Tongue (tissue), 2 donors: ENCODE data around the gene CCNF. TPM values are rescaled to one million over a fixed set of nuclear protein-coding genes. Genes with fewer than 3 reads are reported as not detected.

ENCODE experiments used
- DNase-seq: peaks from one replicate; pipeline ENCODE4 v3.0.0-alpha.2; 2015
- total RNA-seq: library from RNA; depleted of rRNA; stranded (reverse); fragments of >200 nt; gene quantifications from one replicate; pipeline ENCODE4 v1.2.3, GENCODE V29; 2014

Gene CCNF
- total RNA-seq, 1 donor from 2014 or later: 9.3 TPM

- DNase-seq: no peak
These were observed 56.7 kb downstream of the CCNF start for GRCh38 chr16:2485811-2486507.

GRCh38 chr16:2486645-2487516 lies 57.6 kb downstream of the CCNF start:
- DNase-seq: peak; percentile 60

- no peak for DNase-seq
These were observed 58.2 kb downstream of the CCNF start for GRCh38 chr16:2487517-2487842.

- DNase-seq: peak; percentile 79
These were observed 58.8 kb downstream of the CCNF start for GRCh38 chr16:2487903-2488531.

DNA sequence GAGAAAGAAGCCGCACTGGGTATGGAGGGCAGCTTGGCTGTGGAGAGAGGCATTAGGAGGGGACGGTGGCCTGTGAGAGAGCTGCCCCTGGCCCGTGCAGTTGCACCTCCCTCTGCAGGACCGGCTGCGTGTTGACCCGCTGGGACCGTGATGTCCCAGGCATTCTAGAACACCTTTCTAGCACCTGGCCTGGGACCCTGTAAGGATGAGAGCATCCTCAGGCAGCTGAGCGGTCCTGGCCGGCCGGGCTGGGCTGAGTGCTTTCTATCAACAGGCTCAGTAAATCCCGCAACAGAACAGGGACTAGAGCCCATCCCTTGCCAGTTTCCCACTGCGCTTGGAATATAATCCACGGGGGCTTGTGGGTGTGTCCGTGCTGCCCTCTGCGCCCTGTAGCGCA lies 60.3 kb downstream of the CCNF start:
- DNase-seq: no peak

GRCh38 chr16:2490190-2491105 lies 61.2 kb downstream of the CCNF start:
- no peak for DNase-seq

DNA sequence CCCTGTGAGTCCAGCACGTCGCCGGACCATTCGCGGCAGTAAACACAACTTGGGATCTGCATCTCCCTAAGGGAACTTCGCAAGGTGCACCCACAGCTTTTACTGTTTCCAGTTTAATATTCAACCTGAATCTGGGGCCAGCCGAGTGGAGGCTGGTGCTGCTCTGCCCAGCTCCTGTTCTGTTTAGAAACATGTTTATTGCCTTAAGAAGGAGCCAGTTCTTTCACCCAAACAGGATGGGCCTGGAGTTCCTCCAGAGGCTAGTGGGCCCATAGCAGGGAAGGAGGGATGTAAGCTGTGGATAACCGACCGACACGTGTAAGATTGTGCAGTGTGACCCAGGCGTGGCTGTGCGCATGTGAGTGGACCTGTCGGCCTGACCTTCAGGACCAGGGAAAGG lies 63.0 kb downstream of the CCNF start:
- DNase-seq: no peak

DNA sequence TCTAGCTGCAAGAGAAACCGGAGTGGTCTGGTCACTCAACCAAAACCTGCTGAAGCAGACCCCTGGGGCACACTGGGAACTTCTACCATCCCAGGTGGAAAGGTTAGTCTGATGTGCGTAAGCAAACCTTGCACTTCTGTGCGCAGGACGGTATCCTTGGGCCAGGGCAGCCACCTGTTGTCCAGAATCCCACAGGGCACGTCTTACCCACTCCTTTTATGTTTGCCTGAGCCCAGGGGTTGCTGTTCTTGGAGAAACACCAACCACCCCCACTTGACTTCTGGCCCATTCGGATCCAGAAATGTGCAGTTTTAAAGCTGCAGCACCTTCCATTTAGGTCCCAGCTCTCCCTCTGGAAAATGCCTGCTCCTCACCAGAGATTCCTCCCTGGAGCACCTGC lies 64.4 kb downstream of the CCNF start:
- no peak for DNase-seq

DNA sequence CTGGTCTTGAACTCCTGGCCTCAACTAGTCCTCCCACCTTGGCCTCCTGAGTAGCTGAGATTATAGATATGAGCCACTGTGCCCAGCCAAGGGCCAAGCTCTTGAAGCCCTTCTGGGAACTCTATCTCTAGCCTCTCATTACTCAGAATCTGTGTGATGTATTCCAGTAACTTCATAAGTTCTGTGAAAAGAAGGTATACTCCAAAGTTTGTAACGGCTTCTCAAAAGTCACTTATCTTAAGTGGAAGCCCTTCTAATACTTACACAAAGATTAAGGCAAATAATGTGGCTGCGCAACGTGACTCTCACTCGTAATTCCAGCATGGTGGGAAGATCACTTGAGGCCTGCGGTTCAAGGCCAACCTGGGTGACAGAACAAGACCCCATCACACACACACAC lies 65.4 kb downstream of the CCNF start:
- no peak for DNase-seq

- no peak for DNase-seq
These were observed 65.8 kb downstream of the CCNF start for GRCh38 chr16:2495041-2495440.

- DNase-seq: no peak
These were observed 67.2 kb downstream of the CCNF start for GRCh38 chr16:2496223-2497115.

DNA sequence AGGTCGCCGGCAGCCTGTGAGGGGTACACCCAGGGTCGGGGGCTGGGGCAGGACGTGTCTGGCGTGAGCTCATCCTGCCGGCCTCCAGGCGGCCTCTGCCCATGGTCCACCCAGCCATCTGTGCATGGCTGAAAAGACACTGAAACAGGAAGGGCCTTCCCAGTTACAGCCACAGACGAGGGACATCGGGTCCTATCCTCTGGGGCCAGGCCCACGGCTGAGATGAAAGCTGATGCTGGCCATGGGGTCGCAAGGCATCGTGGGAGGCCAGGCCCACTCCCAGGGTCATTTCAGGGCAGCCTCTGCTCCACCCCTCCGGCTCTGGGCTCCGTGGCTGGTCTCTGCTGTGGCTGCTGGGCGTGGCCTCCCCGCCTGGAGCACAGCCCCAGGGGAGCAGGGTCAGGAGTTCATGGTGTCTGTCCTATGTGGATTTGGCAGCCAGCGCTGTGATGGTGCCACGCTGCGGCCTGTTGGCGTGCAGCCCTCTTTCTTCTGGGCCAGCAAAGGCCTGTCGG lies 67.9 kb downstream of the CCNF start:
- DNase-seq: peak; percentile 84

- no peak for DNase-seq
These were observed 68.6 kb downstream of the CCNF start for GRCh38 chr16:2497695-2498484.

DNA sequence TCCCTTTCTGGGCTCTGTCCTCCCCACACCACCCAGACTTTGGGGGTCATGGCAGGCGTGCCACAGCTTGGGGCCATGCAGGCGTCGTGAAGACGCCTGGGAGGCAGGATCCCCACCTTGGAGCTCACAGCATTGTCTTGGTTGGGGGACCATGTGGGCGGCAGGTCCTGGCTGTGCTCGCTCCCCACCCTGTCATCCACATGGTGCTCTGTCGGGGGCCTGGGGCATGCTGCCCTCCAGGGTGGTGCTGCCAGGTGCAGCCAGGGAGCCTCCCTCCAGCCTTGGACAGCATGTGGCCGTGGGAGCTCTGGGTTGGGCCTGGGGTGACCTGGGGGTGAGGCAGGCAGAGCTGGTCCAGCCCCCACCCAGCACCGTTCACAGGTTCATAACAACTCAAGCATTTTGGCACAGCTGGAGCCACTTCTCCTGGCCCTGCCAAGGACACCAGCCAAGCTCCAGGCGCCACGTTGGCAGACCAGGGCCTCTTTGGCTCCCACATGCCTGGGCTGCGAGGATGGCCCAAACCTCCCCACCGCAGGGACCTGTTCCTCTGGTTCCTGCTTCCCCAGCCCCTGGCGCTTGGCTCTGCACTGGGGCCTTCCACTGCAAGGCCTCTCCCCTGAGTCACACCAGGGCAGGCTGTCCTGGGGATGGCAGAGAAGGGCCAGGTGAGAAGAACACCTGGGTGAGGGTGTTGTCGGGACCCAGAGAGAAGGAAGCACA lies 69.4 kb downstream of the CCNF start:
- no peak for DNase-seq

DNA sequence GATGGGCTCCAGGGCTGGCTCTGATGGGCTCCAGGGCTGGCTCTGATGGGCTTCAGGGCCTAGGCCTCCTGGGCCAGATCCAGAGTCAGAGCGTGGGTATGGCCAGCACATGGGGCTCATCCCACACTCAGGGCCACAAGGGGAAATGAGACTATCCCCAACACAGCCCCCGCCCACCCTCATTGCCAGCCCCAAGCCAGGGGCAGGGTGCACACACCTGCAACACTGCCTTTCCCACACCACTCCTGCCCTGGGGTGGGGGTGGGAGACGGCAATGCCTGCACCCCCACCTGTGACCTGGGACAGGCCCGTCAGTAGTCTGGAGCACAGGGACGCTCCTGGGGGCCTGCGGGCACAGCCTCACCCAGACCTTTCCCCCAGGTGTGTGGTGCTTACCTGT lies 70.2 kb downstream of the CCNF start:
- no peak for DNase-seq

GRCh38 chr16:2499890-2500429 lies 70.7 kb downstream of the CCNF start:
- no peak for DNase-seq

- DNase-seq: no peak
These were observed 71.2 kb downstream of the CCNF start for GRCh38 chr16:2500430-2500917.

GRCh38 chr16:2500918-2501750 lies 71.9 kb downstream of the CCNF start:
- DNase-seq: peak; percentile 93
